Measurements from ENCODE around the gene TAMM41. TPM values are rescaled to one million over a fixed set of nuclear protein-coding genes. Genes with fewer than 3 reads are reported as not detected.
"Not testable (repeated sequence)": the region's sequence is repeated elsewhere in the genome, so short reads cannot be mapped to it uniquely, and the experiment has no call there.

TAMM41 gene
- total RNA-seq, 4 donors from 2014 or later, result 10.0 to 15.9 (median 11.4) TPM

- DNase-seq, result no peak
- Histone ChIP-seq H3K9me3 (no peaks in the 10 kb centered on the region), H3K36me3 (no peaks in the 10 kb centered on the region), H3K4me3 (replicated peaks in 1 of 3) (no peak overlapping the region), H3K4me1 (no peaks in the 10 kb centered on the region), H3K27ac (no peak overlapping the region), H3K27me3 (no peaks in the 10 kb centered on the region)
- TF ChIP-seq CTCF (IDR thresholded peaks at IDR 0.05) (no peak), POLR2A (IDR thresholded peaks at IDR 0.05) (no peak)
- intact Hi-C loops (cut with DNase I), result no loop called here
- 74 to 86% methylated on average over 9 of the region's 9 CpGs for WGBS, 2 donors
These were observed 89.2 kb downstream of the TAMM41 start for GRCh38 chr3:11757441-11757875.

- TF ChIP-seq POLR2A (IDR thresholded peaks at IDR 0.05) (no peak), CTCF (IDR thresholded peaks at IDR 0.05) (no peak)
- Histone ChIP-seq H3K36me3 (no peaks in the 10 kb centered on the region), H3K9me3 (no peaks in the 10 kb centered on the region), H3K27me3 (no peaks in the 10 kb centered on the region), H3K4me3 (replicated peaks in 1 of 3) (no peak overlapping the region), H3K27ac (no peak overlapping the region), H3K4me1 (no peaks in the 10 kb centered on the region)
- no peak for DNase-seq
- intact Hi-C loops (cut with DNase I), result no loop called here
- 68 to 74% methylated on average over 12 of the region's 12 CpGs for WGBS, 2 donors
These were observed 91.4 kb downstream of the TAMM41 start for GRCh38 chr3:11755276-11755675.

GRCh38 chr3:11752254-11752653 is 94.4 kb downstream of the TAMM41 start:
- intact Hi-C loops (cut with DNase I); H3K27me3 ChIP-seq; H3K4me3 ChIP-seq (replicated peaks in 1 of 3); H3K9me3 ChIP-seq; DNase-seq; H3K27ac ChIP-seq; H3K4me1 ChIP-seq; H3K36me3 ChIP-seq: not testable (repeated sequence)
- 76 to 80% methylated on average over 4 of the region's 4 CpGs for WGBS, 2 donors

GRCh38 chr3:11748306-11748705 is 98.4 kb downstream of the TAMM41 start:
- H3K4me1 ChIP-seq; DNase-seq; H3K27me3 ChIP-seq; H3K4me3 ChIP-seq (replicated peaks in 1 of 3); H3K9me3 ChIP-seq; intact Hi-C loops (cut with DNase I); H3K36me3 ChIP-seq; H3K27ac ChIP-seq: not testable (repeated sequence)
- 51 to 57% methylated on average over 9 of the region's 9 CpGs for WGBS, 2 donors

Small RNAs within 50 kb of the gene (small RNA-seq; reads per million reads assigned to genes)
- gene CYCSP12, result not detected

Other genes with a start within 250 kb of the TAMM41 start
- 100 to 1,000 TPM in 3 of 4 donors, 10 to 100 TPM in 1; 96.0 to 142 (median 131) TPM for gene VGLL4, start 203.0 kb downstream of the TAMM41 start, total RNA-seq
- 1 to 10 TPM in 1 of 4 donors, under 1 TPM in 3; 0.11 to 1.2 (median 0.28) TPM for gene SYN2, start 157.5 kb upstream of the TAMM41 start, total RNA-seq